OCI-LY7 (cell line): ENCODE measurements around the gene CRTAP.

Source experiments
- CTCF ChIP-seq: fragments of 200-600 bp; sonication (generic); conservative IDR thresholded peaks from 2 replicates; pipeline ENCODE4 v1.5.1; 2014; ENCODE audit warnings: mild to moderate bottlenecking, antibody characterized with exemption, low read length, moderate library complexity, mixed read lengths
- EZH2phosphoT487 ChIP-seq: fragments of 200-600 bp; sonication (generic); IDR thresholded peaks from 2 replicates; pipeline ENCODE4 v1.6.1; 2018; ENCODE audit warnings: low read depth, borderline replicate concordance, mild to moderate bottlenecking, mixed run types, antibody characterized with exemption, low read length, moderate library complexity, mixed read lengths

- TF ChIP-seq CTCF (no peak), EZH2phosphoT487 (no peak)
These were observed 71.0 kb downstream of the CRTAP start for GRCh38 chr3:33184863-33185262.
